Immature natural killer cell (primary cell): ENCODE data around the gene SORL1. TPM values are rescaled to one million over a fixed set of nuclear protein-coding genes. Genes with fewer than 3 reads are reported as not detected.

Experiments
- DNase-seq, 3 donors: peaks; one replicate each; pipeline ENCODE4 v3.0.0; 2022; ENCODE audit warnings: mixed read lengths in 1 of 3
- H3K27ac Mint-ChIP-seq, 6 donors: one replicate each; pipeline ENCODE4 v1.8.0; 2020; ENCODE audit warnings: mixed read lengths in 6 of 6, mild to moderate bottlenecking in 5 of 6, inconsistent platforms in 4 of 6, moderate library complexity in 3 of 6
- H3K27me3 Mint-ChIP-seq, 3 donors: one replicate each; pipeline ENCODE4 v1.8.0; 2020 to 2021; ENCODE audit warnings: low read depth in 3 of 3, mild to moderate bottlenecking in 3 of 3, mixed read lengths in 3 of 3, moderate library complexity in 3 of 3, inconsistent platforms in 1 of 3
- H3K36me3 Mint-ChIP-seq, 3 donors: one replicate each; pipeline ENCODE4 v1.8.0; 2020; ENCODE audit warnings: mixed read lengths in 3 of 3, inconsistent platforms in 2 of 3, mild to moderate bottlenecking in 2 of 3
- H3K4me1 Mint-ChIP-seq, 2 donors: one replicate each; pipeline ENCODE4 v1.8.0; 2020; ENCODE audit warnings: inconsistent platforms in 2 of 2, mild to moderate bottlenecking in 2 of 2, mixed read lengths in 2 of 2, moderate library complexity in 1 of 2
- H3K4me3 Mint-ChIP-seq, 5 donors: one replicate each; pipeline ENCODE4 v1.8.0; 2020; ENCODE audit warnings: mild to moderate bottlenecking in 5 of 5, mixed read lengths in 5 of 5, inconsistent platforms in 3 of 5, moderate library complexity in 3 of 5
- H3K9me3 Mint-ChIP-seq, 6 donors: one replicate each; pipeline ENCODE4 v1.8.0; 2020; ENCODE audit warnings: mild to moderate bottlenecking in 6 of 6, mixed read lengths in 6 of 6, inconsistent platforms in 4 of 6, moderate library complexity in 3 of 6
- polyA plus RNA-seq, 3 donors: library from polyadenylated mRNA; unstranded; fragments of 300-500 nt; fragmentation: Illumina TruSeq; gene quantifications; one replicate each; pipeline ENCODE4 v1.2.3, GENCODE V29; 2021

The SORL1 gene
- polyA plus RNA-seq, 3 donors from 2014 or later = 125 to 281 (median 189) TPM

DNA sequence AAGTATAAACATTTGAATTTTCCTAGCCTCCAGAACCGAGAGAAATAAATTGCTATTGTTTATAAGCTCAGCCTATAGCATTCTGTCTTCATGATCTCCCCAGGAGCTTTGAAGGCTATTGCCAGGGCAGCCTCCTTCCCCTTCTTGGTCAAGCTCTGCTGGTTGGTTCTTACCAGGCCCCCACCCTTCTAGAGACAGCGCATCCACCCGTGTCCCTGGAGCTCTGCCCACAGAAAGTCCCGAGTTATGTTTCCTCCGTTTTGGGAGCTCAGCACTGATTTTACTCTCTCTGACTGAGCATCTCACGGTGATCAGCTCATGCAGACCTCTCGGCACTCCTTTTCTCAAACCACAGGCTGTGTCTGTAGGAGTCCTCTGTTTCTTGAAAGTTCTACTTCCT lies 124.4 kb downstream of the SORL1 start:
- Mint-ChIP-seq H3K36me3 (peaks cover 38 to 87% (median 69%) of the 10 kb centered on the region in 3 donors), H3K9me3 (peaks cover 0 to 4% (median 0%) of the 10 kb centered on the region in 6 donors), H3K27me3 (peaks cover 4 to 21% (median 6%) of the 10 kb centered on the region in 3 donors), H3K4me3 (no peak overlapping the region), H3K4me1 (peaks cover 10 to 11% of the 10 kb centered on the region in 2 donors), H3K27ac (peak overlapping the region in 5 of 6 donors; percentile 2 to 61 (median 42))
- DNase-seq = no peak

- no peak for DNase-seq
- H3K36me3 Mint-ChIP-seq = peaks cover 39 to 87% (median 65%) of the 10 kb centered on the region in 3 donors
- no peak overlapping the region for H3K4me3 Mint-ChIP-seq
- peaks cover 18% of the 10 kb centered on the region in 2 donors for H3K4me1 Mint-ChIP-seq
- H3K27me3 Mint-ChIP-seq = peaks cover 4 to 16% (median 6%) of the 10 kb centered on the region in 3 donors
- peaks cover 0 to 4% (median 0%) of the 10 kb centered on the region in 6 donors for H3K9me3 Mint-ChIP-seq
- peak overlapping the region in 5 of 6 donors; percentile 2 to 84 (median 36) for H3K27ac Mint-ChIP-seq
Measured at GRCh38 chr11:121577106-121577848, 125.2 kb downstream of the SORL1 start.

DNA sequence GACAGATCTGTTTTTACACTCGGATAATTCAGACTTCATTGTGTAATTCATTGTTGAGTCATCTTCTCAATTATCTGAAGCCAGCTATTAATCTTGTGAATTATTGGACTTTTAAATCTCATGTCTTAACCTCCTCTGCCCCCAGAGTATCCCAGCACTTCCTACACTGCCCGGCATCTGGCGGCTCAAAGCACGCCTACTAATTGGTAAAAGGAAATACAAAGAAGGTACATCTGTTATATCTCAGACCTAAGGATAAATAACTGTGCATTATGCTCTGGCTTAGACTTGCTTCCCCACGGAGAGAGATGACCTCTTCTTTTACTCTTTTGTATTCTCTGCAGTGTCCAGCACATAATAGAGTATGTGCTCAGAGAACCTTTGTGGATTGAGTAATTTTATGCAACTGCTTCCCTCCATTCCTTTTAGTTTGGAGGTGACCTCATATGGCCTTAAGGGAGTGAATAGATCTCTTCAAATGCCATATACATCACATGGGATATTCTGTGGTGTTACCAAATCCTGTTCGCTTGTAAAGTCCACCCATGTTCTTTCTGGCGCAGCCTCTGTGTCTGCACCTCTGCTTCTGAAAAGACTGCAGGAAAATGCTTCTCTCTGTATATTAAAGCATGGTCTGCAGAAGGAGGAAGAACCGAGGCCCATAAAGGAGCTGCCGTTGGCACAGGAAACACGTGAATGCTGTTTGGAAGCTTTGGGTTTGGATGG lies 126.3 kb downstream of the SORL1 start:
- no peak for DNase-seq
- Mint-ChIP-seq H3K4me3 (no peak overlapping the region), H3K27ac (peak overlapping the region in 5 of 6 donors; percentile 11 to 80 (median 60)), H3K9me3 (peaks cover 0 to 4% (median 0%) of the 10 kb centered on the region in 6 donors), H3K36me3 (peaks cover 39 to 88% (median 57%) of the 10 kb centered on the region in 3 donors), H3K27me3 (peaks cover 4 to 14% (median 4%) of the 10 kb centered on the region in 3 donors), H3K4me1 (peaks cover 29% of the 10 kb centered on the region in 2 donors)

DNA sequence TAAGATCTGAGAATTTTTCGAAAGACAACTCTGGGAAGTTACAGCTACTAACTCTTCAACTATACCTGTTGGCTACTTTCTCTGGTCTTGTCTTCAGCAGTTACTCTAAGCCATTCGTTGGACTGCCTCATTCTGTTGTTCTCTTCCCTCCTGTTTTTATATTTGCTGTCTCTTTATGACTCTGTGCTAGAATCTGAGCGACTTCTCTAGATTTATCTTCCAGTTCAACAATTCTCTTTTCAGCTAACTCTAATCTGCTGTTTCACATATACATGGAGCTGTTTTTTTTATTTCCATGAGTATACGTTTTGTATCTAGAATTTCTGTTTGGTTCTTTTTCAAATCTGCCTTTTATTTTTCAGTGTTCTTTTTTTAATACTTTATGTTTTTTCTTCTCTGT lies 128.0 kb downstream of the SORL1 start:
- H3K4me3 Mint-ChIP-seq = no peak overlapping the region
- H3K27ac Mint-ChIP-seq = peak overlapping the region; percentile 24 to 76 (median 42)
- peaks cover 36 to 40% of the 10 kb centered on the region in 2 donors for H3K4me1 Mint-ChIP-seq
- peaks cover 0 to 4% (median 0%) of the 10 kb centered on the region in 6 donors for H3K9me3 Mint-ChIP-seq
- H3K27me3 Mint-ChIP-seq = peaks cover 4 to 20% (median 8%) of the 10 kb centered on the region in 3 donors
- H3K36me3 Mint-ChIP-seq = peaks cover 41 to 72% (median 56%) of the 10 kb centered on the region in 3 donors
- DNase-seq = no peak

- peaks cover 36 to 40% of the 10 kb centered on the region in 2 donors for H3K4me1 Mint-ChIP-seq
- peaks cover 34 to 68% (median 50%) of the 10 kb centered on the region in 3 donors for H3K36me3 Mint-ChIP-seq
Measured at GRCh38 chr11:121581607-121582006, 129.5 kb downstream of the SORL1 start.

DNA sequence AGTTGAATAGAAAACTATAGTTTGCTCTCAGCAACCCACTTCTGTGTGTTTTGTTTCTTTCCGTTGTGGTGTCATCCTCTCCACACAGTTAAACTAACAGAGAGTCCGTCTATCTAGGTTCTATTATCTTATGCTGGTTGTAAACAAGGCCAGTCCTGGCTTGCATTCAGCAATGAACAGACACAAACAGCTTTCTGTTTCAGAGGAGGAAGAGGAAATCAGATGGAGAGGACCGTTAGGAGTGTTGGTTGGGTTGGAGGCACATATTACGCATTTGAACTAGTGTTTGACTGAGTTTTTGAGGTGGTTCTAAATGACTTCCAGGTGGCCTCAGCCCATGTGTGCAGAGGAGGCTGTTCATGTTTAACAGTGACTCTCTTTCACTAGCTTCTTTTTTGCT lies 130.2 kb downstream of the SORL1 start:
- peaks cover 31 to 65% (median 47%) of the 10 kb centered on the region in 3 donors for H3K36me3 Mint-ChIP-seq
- peak in 2 of 3 donors; percentile 12 to 23 for DNase-seq

More at GRCh38 chr11:121581607-121582006, 129.5 kb downstream of the SORL1 start:
- Mint-ChIP-seq H3K27ac (peak overlapping the region; percentile 76 to 95 (median 88)), H3K9me3 (peaks cover 0 to 4% (median 0%) of the 10 kb centered on the region in 6 donors), H3K4me3 (no peak overlapping the region), H3K27me3 (peaks cover 2 to 16% (median 8%) of the 10 kb centered on the region in 3 donors)
- no peak for DNase-seq

DNA sequence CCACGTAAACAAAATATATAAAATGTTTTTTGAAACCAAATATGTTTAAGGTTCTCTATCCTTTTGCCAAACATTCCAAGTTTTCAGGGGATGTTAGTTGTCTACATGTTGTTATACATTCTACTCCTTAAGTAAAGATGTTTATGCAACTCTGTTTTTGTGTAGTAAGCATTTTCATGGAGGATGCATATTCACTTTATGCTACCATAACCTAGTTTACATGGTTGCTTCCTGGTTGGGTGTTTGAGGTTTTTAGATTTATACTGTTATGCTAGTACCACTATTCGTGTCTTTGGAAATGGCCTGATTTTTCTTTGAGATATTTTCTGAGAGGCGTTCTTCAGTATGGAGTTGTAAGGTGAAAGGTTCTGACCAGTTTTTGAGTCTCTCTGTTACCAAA lies 131.7 kb downstream of the SORL1 start:
- Mint-ChIP-seq H3K27ac (peak overlapping the region; percentile 71 to 89 (median 82)), H3K4me3 (peak overlapping the region in 4 of 5 donors; percentile 30 to 60 (median 47)), H3K36me3 (peaks cover 30 to 64% (median 45%) of the 10 kb centered on the region in 3 donors), H3K9me3 (peaks cover 0 to 4% (median 0%) of the 10 kb centered on the region in 6 donors), H3K4me1 (peaks cover 33 to 36% of the 10 kb centered on the region in 2 donors), H3K27me3 (peaks cover 0 to 18% (median 12%) of the 10 kb centered on the region in 3 donors)
- DNase-seq = no peak

More for the DNA sequence above, 130.2 kb downstream of the SORL1 start:
- peaks cover 2 to 18% (median 12%) of the 10 kb centered on the region in 3 donors for H3K27me3 Mint-ChIP-seq
- peaks cover 36 to 37% of the 10 kb centered on the region in 2 donors for H3K4me1 Mint-ChIP-seq
- peak overlapping the region in 3 of 5 donors; percentile 30 to 61 (median 42) for H3K4me3 Mint-ChIP-seq
- peaks cover 0 to 4% (median 0%) of the 10 kb centered on the region in 6 donors for H3K9me3 Mint-ChIP-seq
- peak overlapping the region; percentile 76 to 95 (median 88) for H3K27ac Mint-ChIP-seq

GRCh38 chr11:121586750-121587149 lies 134.6 kb downstream of the SORL1 start:
- Mint-ChIP-seq H3K27ac (peak overlapping the region in 2 of 6 donors; percentile 53 to 74), H3K36me3 (peaks cover 21 to 65% (median 38%) of the 10 kb centered on the region in 3 donors), H3K27me3 (peaks cover 0 to 20% (median 18%) of the 10 kb centered on the region in 3 donors), H3K4me1 (peaks cover 31 to 34% of the 10 kb centered on the region in 2 donors), H3K9me3 (no peaks in the 10 kb centered on the region), H3K4me3 (no peak overlapping the region)
- DNase-seq = no peak

DNA sequence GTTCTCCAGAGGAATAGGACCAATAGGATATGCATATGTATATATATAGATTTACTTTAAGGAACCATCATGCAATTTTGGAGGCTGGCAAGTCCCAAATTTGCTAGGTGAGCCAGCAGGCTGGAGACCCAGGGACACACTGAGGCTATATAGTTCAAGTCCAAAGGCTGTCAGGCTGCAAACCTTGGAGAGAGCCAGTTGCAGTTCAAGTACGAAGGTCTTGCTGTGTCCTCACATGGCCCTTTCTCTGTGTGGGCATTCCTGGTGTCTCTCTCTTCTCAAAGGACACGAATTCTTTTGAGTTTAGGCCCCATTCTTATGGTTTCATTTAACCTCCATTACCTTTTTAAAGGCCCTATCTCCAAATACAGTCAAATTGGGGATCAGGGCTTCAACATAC lies 135.1 kb downstream of the SORL1 start:
- Mint-ChIP-seq H3K4me3 (no peak overlapping the region), H3K36me3 (peaks cover 25 to 66% (median 41%) of the 10 kb centered on the region in 3 donors), H3K9me3 (no peaks in the 10 kb centered on the region), H3K27ac (peak overlapping the region in 1 of 6 donors; percentile 74), H3K4me1 (peaks cover 26 to 30% of the 10 kb centered on the region in 2 donors), H3K27me3 (peaks cover 0 to 21% (median 18%) of the 10 kb centered on the region in 3 donors)
- no peak for DNase-seq

DNA sequence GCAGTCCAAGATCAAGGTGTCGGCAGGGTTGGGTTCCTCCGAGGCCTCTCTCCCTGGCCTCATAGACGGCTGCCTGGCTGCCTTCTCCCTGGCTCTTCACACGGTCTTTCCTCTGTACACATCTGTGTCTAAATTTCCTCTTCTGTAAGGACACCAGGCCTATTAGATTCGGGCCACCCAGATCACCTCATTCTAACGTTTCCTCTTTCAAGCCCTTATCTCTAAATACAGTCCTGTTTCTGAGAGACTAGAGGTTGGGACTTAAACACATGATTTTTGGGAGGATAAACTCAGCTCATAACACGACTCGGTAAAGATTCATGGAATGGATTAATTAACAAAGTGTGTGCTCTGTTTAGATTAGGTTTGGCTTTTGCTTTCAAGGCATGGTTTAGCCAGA lies 136.6 kb downstream of the SORL1 start:
- H3K9me3 Mint-ChIP-seq = no peaks in the 10 kb centered on the region
- H3K4me1 Mint-ChIP-seq = peaks cover 11 to 14% of the 10 kb centered on the region in 2 donors
- peaks cover 2 to 22% (median 12%) of the 10 kb centered on the region in 3 donors for H3K27me3 Mint-ChIP-seq
- H3K4me3 Mint-ChIP-seq = no peak overlapping the region
- peaks cover 33 to 72% (median 57%) of the 10 kb centered on the region in 3 donors for H3K36me3 Mint-ChIP-seq
- peak overlapping the region in 5 of 6 donors; percentile 68 to 82 (median 80) for H3K27ac Mint-ChIP-seq
- DNase-seq = no peak

DNA sequence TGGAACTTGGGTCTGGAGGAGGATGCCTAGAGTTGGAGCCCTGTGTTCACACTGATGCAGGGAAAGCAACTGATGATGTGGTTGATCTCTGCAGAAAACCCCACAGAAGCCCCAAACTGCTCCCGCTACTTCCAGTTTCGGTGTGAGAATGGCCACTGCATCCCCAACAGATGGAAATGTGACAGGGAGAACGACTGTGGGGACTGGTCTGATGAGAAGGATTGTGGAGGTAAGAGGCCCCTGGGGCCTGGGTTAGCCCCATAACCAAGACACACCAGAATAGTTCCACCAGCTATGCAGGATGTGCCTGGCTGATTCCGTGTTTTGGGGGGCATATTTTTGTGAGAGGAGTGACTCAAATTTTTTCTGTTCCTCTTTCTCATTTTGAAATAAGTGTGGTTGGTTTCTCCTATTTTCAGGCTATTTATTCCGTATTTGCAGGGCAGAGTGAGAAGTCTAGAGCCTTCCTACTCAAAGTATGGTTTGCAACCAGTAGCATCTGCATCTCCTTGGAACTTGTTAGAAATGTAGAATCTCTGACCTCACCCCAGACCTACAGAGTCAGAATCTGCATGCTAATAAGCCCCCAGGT lies 137.9 kb downstream of the SORL1 start:
- H3K4me3 Mint-ChIP-seq = no peak overlapping the region
- peak overlapping the region; percentile 30 to 82 (median 78) for H3K27ac Mint-ChIP-seq
- peaks cover 4 to 5% of the 10 kb centered on the region in 2 donors for H3K4me1 Mint-ChIP-seq
- peaks cover 2 to 19% (median 7%) of the 10 kb centered on the region in 3 donors for H3K27me3 Mint-ChIP-seq
- DNase-seq = no peak
- peaks cover 27 to 83% (median 59%) of the 10 kb centered on the region in 3 donors for H3K36me3 Mint-ChIP-seq
- H3K9me3 Mint-ChIP-seq = no peaks in the 10 kb centered on the region

- H3K4me1 Mint-ChIP-seq = peaks cover 4 to 5% of the 10 kb centered on the region in 2 donors
- H3K27me3 Mint-ChIP-seq = peaks cover 2 to 19% (median 11%) of the 10 kb centered on the region in 3 donors
- DNase-seq = no peak
- H3K27ac Mint-ChIP-seq = peak overlapping the region; percentile 74 to 83 (median 78)
- H3K9me3 Mint-ChIP-seq = no peaks in the 10 kb centered on the region
- H3K4me3 Mint-ChIP-seq = no peak overlapping the region
- H3K36me3 Mint-ChIP-seq = peaks cover 27 to 87% (median 62%) of the 10 kb centered on the region in 3 donors
Measured at GRCh38 chr11:121590772-121591404, 138.8 kb downstream of the SORL1 start.
